Measurements from ENCODE around the gene TEAD1.

The TEAD1 gene

GRCh38 chr11:12793065-12793464, 118.8 kb downstream of the TEAD1 start:
- DNase-seq = no peak

DNA sequence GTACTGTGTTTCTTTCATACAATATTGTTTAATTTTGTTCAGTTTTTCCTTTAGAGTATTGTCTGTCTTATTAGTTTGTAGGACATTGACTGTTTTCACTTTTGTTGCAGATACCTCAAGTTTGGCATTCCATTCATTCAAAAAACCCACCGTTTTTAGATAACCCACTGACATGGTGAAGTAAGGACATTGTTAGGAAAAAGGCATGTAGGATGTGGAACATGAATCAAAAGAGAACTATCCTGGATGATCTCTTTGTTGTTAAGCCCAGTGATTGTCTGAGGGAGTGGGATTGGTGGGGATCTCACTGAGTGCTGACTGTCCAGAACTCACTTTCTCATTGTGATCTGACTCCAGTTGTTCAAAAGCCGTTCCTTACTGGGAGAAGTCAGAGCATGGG, 119.3 kb downstream of the TEAD1 start:
- no peak for DNase-seq

GRCh38 chr11:12794576-12795230, 120.5 kb downstream of the TEAD1 start:
- no peak for DNase-seq

- no peak for DNase-seq
Measured at GRCh38 chr11:12797996-12798395, 123.8 kb downstream of the TEAD1 start.

- DNase-seq = no peak
Measured at GRCh38 chr11:12798609-12799011, 124.4 kb downstream of the TEAD1 start.

DNA sequence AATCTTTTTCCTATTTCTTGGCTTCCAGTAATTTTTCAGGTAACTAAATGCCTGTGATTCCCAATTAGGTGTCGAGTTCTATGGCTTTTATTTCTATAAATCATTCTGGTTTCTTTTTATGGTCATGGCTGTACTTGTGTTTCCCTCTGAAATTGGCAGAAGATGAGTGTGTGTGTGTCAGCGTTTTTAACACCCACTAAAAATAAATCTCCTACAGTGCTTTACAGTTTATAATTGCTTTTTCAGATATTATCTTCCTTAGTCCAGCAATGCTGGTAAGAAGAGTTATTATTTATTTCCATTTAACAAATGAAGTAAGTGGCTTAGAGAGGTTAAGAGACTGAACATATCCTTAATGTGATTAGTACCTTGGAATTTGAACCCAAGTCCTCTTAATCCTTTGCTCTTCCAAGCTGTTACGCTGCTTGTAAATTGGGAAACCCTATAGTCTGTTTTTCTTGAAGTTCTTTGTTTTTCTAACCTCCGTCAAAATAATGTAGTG, 125.2 kb downstream of the TEAD1 start:
- no peak for DNase-seq

- no peak for DNase-seq
Measured at GRCh38 chr11:12800032-12800671, 125.9 kb downstream of the TEAD1 start.

GRCh38 chr11:12800871-12801270, 126.7 kb downstream of the TEAD1 start:
- DNase-seq = no peak

DNA sequence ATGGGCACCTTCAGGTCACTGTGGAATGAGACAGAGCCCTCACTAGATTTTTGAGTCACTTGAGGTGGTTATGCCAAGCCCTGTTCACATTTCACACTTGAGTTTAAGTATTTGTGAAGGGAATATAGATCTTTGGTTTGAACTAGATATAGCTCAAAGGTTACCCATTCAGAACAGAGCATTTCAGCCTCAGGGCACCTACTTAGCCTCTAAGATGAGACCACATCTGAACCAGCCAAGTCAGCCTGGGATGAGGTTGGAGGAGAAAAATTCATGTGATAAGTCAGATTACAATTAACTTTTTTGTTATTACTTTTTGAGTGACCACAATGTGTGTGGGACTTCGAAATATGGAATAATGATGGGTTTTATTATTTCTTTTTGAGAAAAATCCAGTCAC, 127.8 kb downstream of the TEAD1 start:
- no peak for DNase-seq

- DNase-seq = peak; percentile 69
Measured at GRCh38 chr11:12802418-12803085, 128.3 kb downstream of the TEAD1 start.

DNA sequence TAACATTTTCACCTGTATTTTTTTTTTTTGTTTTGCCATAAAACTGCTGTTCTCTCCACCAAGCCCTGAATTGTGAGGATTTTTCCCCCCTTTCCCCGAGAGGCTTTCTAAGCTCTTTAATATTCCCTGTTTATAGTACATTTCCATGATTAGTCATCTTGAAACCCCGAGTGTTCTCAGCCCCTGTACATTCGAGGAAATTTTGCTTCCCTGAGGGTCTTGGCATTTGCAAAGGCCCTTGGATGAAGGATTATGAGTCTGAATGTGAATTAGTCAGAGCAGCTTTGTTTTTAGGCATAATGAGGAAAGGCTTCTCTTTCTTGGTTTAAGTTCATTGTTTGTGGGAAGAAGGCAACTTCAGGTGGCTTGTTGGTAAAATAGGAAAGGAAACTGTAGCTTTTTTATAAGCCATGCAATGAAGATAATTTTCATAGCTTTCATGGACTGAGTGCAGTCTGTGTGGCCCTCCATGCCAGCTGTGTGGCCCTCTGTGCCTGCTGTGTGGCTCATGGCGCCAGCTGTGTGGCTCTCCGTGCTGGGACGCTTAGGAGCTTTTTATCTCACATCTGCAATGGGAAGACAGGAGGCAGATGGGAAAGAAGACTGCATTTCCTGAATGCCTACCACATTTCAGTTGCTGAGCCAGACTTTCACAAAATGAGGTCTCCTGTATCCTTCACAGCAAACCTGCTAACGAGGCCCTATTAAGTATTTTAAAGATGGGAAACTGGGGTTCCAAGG, 129.0 kb downstream of the TEAD1 start:
- no peak for DNase-seq

GRCh38 chr11:12806113-12806512, 131.9 kb downstream of the TEAD1 start:
- DNase-seq = no peak

GRCh38 chr11:12807621-12808020, 133.4 kb downstream of the TEAD1 start:
- DNase-seq = no peak

GRCh38 chr11:12808519-12808918, 134.3 kb downstream of the TEAD1 start:
- no peak for DNase-seq

GRCh38 chr11:12809364-12809763, 135.1 kb downstream of the TEAD1 start:
- DNase-seq = no peak

GRCh38 chr11:12809864-12810567, 135.8 kb downstream of the TEAD1 start:
- DNase-seq = no peak

- no peak for DNase-seq
Measured at GRCh38 chr11:12810568-12810894, 136.3 kb downstream of the TEAD1 start.

DNA sequence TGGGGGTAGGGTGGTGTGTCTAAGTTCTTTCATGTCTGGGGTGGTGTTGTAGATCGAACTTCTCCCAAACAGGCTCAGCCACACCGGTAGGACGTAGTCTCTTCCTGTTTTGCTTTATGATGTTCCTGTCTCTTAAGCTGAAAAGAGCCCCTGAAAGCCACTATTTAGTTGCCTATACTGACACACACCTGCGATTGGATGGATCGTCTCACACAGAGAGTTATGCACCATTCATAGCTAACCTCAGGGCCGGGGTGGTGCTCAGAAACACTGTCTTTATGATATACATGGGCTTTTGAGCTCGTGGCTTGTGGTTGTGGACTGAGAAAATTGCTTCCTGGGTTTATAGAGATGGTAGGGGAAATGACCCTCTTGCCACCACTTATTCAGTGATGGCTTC, 137.6 kb downstream of the TEAD1 start:
- DNase-seq = no peak

DNA sequence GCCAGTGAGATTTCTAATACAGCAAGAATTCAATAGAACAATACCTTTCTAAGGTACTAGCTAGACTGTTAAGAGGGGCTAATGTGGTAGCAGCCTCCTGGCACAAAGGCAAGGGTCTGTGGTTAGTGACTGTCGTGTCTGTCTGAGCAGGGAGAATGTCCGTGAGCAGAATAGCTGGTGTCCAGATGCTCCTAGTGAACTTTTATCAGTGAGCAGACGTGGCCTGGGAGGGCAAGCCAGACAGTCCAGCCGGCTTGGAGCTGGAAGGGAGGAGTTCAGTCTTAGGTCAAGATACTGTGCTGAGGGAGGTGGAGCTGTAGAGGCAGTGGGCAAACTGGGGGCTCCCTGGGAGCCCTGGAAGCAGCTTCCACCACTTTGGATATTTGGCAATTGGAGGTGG, 138.6 kb downstream of the TEAD1 start:
- DNase-seq = no peak

- no peak for DNase-seq
Measured at GRCh38 chr11:12813371-12814225, 139.4 kb downstream of the TEAD1 start.

GRCh38 chr11:12815129-12815480, 140.9 kb downstream of the TEAD1 start:
- no peak for DNase-seq

DNA sequence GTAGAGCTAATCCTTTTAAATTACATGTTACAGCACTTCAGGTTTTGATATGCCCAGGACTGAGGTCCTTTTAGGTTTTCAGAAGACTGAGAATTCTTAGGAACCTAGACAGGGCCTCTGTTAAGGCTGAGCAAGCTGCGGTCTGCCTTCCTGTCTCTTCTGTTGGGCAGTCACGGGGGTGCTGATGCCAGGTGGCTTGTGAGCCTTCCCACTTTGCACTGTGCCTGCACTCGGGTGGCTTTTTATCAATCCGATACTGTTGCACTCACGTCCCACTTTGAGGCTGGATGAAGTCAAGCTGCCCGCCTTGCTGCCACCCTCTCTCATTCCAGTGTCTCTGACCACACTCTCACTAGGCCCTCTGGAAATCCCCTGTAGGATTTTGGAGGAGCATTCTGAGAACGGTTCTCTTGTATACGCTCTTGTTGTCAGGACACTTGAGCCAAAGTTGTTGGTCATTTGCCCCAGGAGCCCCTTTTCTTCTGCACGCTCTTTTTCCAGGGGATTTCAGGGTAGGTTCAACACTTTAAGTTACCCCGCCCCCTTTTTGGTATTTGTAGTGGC, 141.8 kb downstream of the TEAD1 start:
- DNase-seq = no peak

Measured in NCI-H2227 treated with DMSO at 0.1 percent for 48 hours (cell line).